Astrocyte of the hippocampus (primary cell): ENCODE measurements around the gene ZSWIM6.

Experiments used
- DNase-seq: peaks from one replicate; pipeline ENCODE4 v3.0.0; 2011; ENCODE audit warnings: low read depth, low spot score

ZSWIM6 gene

GRCh38 chr5:61331407-61332357, at the start of gene ZSWIM6:
Gene ZSWIM6 (plus strand): TSS chr5:61332258. CDS start chr5:61332273, 15 bp downstream.
- peak; percentile 100 for DNase-seq

DNA sequence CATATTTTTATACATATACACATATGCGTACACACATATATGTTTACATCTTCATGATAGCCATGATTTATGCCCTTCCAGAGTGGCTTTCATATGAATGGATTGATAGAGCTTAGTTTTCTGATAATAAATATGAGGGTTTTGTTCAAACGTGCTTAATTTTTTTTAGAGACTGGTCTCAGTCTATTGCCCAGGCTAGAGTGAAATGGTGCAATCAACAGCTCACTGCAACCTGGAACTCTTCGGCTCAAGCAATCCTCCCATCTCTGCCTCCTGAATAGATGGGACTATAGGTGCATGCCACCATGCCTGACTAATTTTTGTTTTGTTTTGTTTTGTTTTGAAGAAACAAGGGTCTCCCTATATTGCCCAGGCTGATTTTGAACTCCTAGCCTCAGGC, 48.6 kb upstream of the ZSWIM6 start:
- DNase-seq = no peak

DNA sequence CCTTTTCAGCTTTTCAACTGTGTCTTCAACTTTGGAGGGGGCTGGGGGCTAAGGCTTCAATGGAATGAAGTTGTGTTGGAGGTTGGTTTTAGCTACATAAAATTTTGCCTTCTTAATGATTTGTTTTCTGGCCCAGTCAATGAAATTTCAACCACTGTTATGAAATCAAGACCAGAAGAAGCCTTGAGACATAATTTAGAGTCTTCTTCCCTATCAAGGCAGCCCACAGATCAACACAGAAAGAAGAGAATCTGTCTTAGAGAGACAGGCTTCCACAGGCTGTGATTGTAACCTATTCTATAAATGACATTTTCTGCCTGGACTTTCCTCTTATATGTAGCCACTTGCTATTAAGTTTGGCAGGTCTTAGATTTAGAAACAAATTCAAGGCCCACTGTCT, 46.5 kb upstream of the ZSWIM6 start:
- DNase-seq = no peak

GRCh38 chr5:61286446-61287132, 45.5 kb upstream of the ZSWIM6 start:
- DNase-seq = no peak

DNA sequence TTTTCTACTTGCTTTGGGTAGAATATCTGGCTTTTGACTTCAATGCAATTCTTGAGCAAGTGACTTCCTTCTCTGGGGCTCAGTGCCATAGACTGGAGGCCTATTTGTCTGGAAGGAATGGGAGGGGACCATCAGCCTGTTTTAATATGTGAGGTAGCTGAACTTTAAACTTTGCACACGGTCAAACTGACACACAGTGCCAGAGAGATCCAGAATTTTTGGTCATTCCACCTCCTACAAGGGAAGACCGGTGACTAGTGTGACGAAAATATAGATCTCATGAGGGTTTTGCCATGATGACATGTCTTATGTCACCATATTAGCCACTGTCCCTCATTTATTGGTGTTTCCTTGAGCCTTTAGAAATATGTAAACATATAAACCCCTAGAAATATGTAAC, 44.6 kb upstream of the ZSWIM6 start:
- no peak for DNase-seq

- DNase-seq = no peak
Observed at GRCh38 chr5:61289241-61289640, 42.8 kb upstream of the ZSWIM6 start.

DNA sequence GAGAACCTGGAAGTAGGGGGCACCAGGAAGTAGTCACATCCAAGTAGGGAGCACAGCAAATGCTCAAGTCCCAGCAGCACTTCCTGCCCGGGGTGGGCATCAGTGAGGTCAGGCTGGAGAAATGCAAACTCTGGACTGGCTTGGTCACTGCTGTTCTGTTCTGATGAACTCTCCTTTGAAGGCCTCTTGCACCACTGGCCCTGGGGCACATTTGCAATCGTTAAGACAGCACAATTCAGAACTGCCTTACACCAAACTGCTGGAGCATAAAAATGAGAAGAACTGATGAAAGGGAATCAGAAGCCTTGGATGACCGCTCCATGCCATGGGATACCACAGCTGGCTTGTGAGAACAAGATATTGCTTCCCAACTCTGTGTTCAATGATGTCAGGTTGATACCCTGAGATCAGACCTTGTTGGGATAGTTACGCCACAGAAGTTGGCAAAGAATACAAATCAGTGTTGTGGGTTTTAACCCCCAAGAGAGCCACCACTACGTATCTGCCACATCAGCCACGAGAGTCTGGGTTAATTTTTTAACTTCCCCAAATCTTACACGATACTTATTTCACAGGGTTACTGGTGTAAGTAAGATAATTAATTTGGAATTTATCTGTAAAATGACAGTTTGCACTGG, 42.3 kb upstream of the ZSWIM6 start:
- DNase-seq = no peak

GRCh38 chr5:61290791-61291210, 41.3 kb upstream of the ZSWIM6 start:
- DNase-seq = peak; percentile 59

DNA sequence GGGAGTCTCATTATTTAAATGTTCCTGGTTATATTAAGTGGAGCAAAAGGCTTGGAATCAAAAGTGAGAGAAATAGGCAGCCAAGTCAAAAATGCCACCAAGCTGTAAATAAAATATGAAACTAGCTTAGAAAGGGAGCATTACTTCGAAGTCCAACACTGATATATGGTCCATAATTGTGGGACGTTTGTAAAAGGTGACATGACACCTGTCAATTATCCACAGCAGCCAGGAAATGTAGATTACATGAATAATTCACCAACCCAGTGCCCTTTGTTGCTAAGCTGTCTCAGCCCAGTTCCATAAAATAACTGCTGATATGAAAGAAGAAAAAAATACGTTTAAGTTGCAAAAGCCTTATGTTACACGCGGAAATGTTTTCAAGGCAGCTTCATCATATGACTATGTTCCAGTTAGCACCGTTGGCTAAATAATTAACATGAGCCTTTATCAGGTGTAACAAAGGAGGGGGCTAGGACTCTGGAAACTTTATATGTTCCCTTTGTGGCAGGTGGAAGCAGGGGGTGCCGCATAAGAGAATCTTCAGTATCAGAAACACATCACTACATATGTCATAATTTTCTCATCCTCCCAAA, 39.9 kb upstream of the ZSWIM6 start:
- no peak for DNase-seq

GRCh38 chr5:61293071-61293470, 39.0 kb upstream of the ZSWIM6 start:
- no peak for DNase-seq

GRCh38 chr5:61293873-61294272, 38.2 kb upstream of the ZSWIM6 start:
- no peak for DNase-seq

DNA sequence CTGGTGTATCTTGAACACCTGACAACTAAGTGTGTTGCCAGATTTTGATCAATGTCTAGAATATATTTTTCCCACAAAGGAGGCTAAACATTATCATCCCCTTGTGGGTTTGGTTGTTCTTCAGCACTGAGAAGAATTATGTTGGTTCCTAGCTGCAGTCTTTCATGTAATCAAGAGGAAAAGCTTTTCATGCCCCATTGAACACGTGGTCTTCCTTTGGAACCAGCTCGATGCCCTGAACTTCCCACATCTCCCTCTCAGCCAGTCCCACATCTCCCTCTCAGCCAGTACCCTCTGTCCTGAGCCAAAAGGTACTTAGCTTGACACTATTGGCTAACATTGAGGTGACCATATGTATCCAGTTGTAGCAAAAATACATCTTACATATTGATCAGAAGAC, 36.7 kb upstream of the ZSWIM6 start:
- DNase-seq = peak; percentile 39

- no peak for DNase-seq
Observed at GRCh38 chr5:61298066-61298465, 34.0 kb upstream of the ZSWIM6 start.

DNA sequence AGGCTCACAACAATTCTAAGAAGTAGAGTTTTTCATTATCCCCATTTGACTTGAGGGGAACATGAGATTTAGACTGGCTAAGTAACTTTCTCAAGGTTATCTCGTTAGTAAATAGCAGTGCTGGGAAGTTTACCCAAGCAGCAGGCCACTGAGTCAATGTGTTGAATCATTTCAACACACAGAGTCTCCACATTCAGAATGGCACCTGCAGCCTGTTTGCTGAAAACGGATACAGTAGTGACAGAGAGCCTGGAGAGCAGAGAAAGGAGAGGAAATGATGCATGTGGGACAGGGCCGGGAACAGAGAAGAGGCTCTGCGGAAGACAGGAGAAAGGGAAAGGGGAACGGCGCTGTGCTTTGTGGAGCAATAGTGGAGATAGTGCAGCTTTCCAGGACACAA, 33.5 kb upstream of the ZSWIM6 start:
- peak; percentile 51 for DNase-seq

- DNase-seq = peak; percentile 89
Observed at GRCh38 chr5:61299261-61299681, 32.8 kb upstream of the ZSWIM6 start.

DNA sequence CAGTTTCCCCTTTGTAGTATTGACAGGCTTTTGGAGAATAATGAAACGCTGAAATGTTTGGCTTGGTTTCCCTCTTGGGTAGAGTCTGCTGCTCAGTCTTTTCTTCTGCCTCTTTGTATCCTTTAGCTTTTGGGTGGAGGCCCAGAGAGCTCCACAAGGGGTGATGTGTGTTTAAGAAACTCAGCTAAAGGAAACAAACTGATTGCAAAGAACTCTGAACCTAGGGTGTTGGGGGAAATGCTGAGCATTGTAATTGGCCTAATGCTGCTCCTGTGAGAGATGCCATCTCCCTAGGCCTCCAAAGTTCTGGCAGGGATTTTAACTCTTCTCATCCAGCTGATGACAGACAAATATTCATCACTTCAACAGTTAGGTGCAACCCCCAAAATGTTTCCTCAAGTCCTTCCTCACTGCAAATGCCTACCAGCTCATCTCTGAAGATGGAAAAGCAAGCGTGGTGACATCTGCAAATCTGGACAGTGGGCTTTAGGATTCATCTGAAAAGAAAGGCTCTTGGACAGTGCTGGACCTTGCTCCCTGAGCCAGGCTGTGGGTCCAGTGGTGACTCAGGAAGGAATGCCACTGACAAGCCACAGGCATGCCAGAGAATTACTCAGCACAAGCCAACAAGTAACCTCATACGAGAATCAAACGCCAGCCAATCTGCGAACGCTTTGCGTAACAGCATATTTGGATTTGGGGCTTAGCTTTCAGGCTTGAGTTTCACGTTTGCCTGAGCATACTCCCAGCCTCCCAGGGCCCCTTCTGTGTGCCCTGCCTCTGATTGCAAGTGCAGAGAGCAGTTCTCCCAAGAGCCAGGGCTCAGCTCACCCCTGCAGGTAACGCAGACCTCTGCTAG, 30.5 kb upstream of the ZSWIM6 start:
- peak; percentile 98 for DNase-seq

GRCh38 chr5:61302200-61302563, 29.9 kb upstream of the ZSWIM6 start:
- DNase-seq = no peak

- no peak for DNase-seq
Observed at GRCh38 chr5:61303346-61303745, 28.7 kb upstream of the ZSWIM6 start.

- DNase-seq = peak; percentile 70
Observed at GRCh38 chr5:61304590-61305381, 27.3 kb upstream of the ZSWIM6 start.

DNA sequence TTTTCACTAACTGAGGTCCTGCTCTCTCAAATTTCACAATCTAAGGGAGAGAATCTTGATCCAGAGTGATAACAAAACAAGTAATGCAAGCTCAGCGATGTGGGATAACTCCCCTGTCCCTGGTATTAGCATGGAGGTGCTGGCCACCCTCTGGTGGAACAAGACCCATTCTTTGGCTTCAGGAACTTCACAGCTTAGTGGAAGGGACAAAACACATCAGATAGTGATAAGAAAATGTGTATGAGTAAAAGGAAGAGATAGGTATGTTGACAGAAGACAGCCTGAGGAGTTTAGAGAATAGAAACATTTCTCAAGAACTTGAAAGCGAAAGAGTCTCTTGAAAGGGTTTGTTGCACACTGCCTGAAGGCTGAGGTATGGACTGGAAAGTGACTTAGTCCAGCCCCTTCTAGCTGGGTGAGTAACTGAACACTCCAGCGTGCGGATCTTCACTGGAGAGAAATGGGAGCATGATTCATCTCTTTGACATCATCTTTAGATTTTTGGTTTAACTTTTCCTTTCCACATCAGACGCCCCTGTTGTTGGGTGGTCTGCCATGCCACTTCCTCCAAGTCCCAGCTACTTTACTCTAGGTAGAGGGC, 25.4 kb upstream of the ZSWIM6 start:
- DNase-seq = peak; percentile 59
